Gastrocnemius medialis (tissue), 4 donors: ENCODE data around the gene BMP7. TPM values are rescaled to one million over a fixed set of nuclear protein-coding genes. Genes with fewer than 3 reads are reported as not detected.

Experiments used
- ATAC-seq, 2 donors: fragments of 150-250 bp; one replicate each; pipeline ENCODE4 v1.9.1; 2016
- DNase-seq, 2 donors: peaks; one replicate each; pipeline ENCODE4 v3.0.0-alpha.2; 2019
- H3K27ac ChIP-seq, 4 donors: fragments of 200-600 bp; sonication (generic); 1 replicate in 1 of 4; 2 replicates in 3 of 4; pipeline ENCODE4 v1.5.1; 2016 to 2018; ENCODE audit warnings: mild to moderate bottlenecking in 2 of 4, moderate library complexity in 1 of 4
- H3K27me3 ChIP-seq, 3 donors: fragments of 200-600 bp; sonication (generic) in 2 of 3; 1 replicate in 1 of 3; 2 replicates in 2 of 3; pipeline versions ENCODE4 v1.5.1 to v1.6.0; 2016 to 2019; ENCODE audit warnings: mild to moderate bottlenecking in 1 of 3, moderate library complexity in 1 of 3
- H3K36me3 ChIP-seq, 2 donors: fragments of 200-600 bp; sonication (generic) in 1 of 2; one replicate each; pipeline ENCODE4 v1.5.1; 2017 to 2018
- H3K4me1 ChIP-seq, 2 donors: fragments of 200-600 bp; sonication (generic) in 1 of 2; one replicate each; pipeline ENCODE4 v1.5.1; 2016 to 2017; ENCODE audit warnings: mild to moderate bottlenecking in 2 of 2
- H3K4me3 ChIP-seq, 4 donors: fragments of 200-600 bp; sonication (generic) in 3 of 4; 1 replicate in 1 of 4; 2 replicates in 3 of 4; pipeline ENCODE4 v1.5.1; 2016 to 2019; ENCODE audit warnings: mild to moderate bottlenecking in 2 of 4
- H3K9me3 ChIP-seq, 3 donors: fragments of 200-600 bp; sonication (generic) in 2 of 3; 1 replicate in 1 of 3; 2 replicates in 2 of 3; pipeline ENCODE4 v1.5.1; 2016 to 2019
- POLR2A ChIP-seq, 2 donors: fragments of 450-650 bp; IDR thresholded peaks; one replicate each; pipeline ENCODE4 v1.6.1; 2017; ENCODE audit warnings: antibody characterized with exemption in 2 of 2, mild to moderate bottlenecking in 2 of 2, moderate library complexity in 2 of 2
- in situ Hi-C, 4 donors: fragments of 200-750 bp; cut with MboI; loops; one replicate each; pipeline versions ENCODE4 v1.15.0 to v1.8.0; 2017; ENCODE audit warnings: low sequenced_read_pairs in 4 of 4
- intact Hi-C: fragments of 100-400 bp; cut with DNase I; formaldehyde crosslinking; loops from one replicate; pipeline ENCODE4 v1.15.1; 2023; ENCODE audit warnings: low total_unique reads
- total RNA-seq, 4 donors: library from RNA; depleted of rRNA; stranded (reverse); fragments of >200 nt; gene quantifications; one replicate each; pipeline versions ENCODE4 v1.1.0 to v1.2.3, GENCODE V29; 2016
- TF ChIP-seq, protein P1 (sequence below), 5 experiments: fragments of 450-650 bp in 3 of 5; fragments of 200-600 bp in 2 of 5; sonication (generic) in 2 of 5; IDR thresholded peaks in 4 of 5; conservative IDR thresholded peaks in 1 of 5; 1 replicate in 4 of 5; 2 replicates in 1 of 5; pipeline ENCODE4 v1.5.1; 2016 to 2019; ENCODE audit warnings: antibody characterized with exemption in 5 of 5, mild to moderate bottlenecking in 3 of 5, moderate library complexity in 3 of 5

Gene BMP7
- total RNA-seq, 4 donors from 2014 or later, result 0.52 TPM; not detected in 3

DNA sequence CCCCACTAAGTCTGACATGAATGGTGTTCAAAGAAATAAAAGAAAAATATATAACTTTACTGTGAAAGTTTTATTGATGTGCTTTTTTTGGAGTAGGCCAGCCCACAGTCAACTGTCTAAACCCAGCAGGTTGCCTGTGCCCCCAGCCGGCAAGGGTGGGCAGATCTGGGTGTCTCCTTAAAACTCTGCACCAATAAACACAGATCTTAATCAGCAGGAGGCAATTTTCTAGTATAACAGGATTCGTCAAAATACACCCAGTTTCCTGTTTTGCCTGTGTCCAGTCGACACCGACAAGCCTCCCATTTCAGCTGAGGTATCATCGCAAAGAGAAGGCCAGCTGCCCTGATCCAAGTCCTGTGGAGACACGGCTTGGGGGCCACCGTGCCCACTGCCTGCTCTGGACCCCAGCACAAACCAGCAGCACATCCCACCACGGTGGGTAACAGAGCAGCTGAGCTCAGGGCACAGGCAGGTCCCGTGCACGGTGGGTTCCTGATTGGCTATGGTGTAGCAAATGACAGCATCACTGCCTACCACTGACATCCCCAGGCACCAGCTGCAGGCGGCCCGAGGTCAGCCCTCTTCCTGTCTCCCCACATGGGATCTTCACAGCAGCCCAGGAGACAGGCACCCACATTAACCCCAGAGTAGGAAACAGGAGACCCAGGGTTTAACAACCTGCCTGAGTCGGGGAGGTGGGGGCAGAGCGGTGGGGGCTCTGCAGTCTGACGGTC is 15.7 kb downstream of the BMP7 start:
- Histone ChIP-seq H3K4me1 (no peaks in the 10 kb centered on the region), H3K4me3 (no peak overlapping the region), H3K27me3 (peaks cover 3 to 16% (median 5%) of the 10 kb centered on the region in 3 donors), H3K36me3 (no peaks in the 10 kb centered on the region), H3K9me3 (no peaks in the 10 kb centered on the region), H3K27ac (no peak overlapping the region)
- in situ Hi-C loops, result no loop called here
- intact Hi-C loops, result no loop called here
- ATAC-seq (no peak), DNase-seq (no peak)
- TF ChIP-seq POLR2A (IDR thresholded peaks at IDR 0.05), result no peak
- TF ChIP-seq, protein P1, sequence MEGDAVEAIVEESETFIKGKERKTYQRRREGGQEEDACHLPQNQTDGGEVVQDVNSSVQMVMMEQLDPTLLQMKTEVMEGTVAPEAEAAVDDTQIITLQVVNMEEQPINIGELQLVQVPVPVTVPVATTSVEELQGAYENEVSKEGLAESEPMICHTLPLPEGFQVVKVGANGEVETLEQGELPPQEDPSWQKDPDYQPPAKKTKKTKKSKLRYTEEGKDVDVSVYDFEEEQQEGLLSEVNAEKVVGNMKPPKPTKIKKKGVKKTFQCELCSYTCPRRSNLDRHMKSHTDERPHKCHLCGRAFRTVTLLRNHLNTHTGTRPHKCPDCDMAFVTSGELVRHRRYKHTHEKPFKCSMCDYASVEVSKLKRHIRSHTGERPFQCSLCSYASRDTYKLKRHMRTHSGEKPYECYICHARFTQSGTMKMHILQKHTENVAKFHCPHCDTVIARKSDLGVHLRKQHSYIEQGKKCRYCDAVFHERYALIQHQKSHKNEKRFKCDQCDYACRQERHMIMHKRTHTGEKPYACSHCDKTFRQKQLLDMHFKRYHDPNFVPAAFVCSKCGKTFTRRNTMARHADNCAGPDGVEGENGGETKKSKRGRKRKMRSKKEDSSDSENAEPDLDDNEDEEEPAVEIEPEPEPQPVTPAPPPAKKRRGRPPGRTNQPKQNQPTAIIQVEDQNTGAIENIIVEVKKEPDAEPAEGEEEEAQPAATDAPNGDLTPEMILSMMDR (IDR thresholded peaks at IDR 0.05 in 4 of 5, conservative IDR thresholded peaks at IDR 0.05 in 1 of 5), result no peak

DNA sequence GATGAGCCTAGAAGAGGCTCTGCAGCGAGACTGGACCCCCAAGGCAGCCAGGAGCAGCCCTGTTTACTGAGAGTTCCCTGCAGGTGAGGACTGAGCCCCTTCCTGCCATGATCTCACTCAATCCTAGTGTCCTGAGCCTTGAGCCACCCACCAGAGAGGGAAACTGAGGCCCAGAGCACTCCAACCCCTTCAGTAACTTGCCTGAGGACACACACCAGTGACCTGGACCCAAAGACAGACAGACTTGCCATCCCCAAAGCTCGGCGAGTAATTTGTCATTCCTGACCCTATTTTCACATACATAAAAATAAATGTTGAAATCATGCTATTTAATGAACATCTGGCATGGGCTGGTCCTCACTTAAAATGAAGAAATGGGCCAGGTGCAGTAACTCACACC is 16.7 kb downstream of the BMP7 start:
- Histone ChIP-seq H3K27ac (no peak overlapping the region), H3K9me3 (no peaks in the 10 kb centered on the region), H3K36me3 (no peaks in the 10 kb centered on the region), H3K4me1 (no peaks in the 10 kb centered on the region), H3K27me3 (peaks cover 3 to 9% (median 5%) of the 10 kb centered on the region in 3 donors), H3K4me3 (no peak overlapping the region)
- no peak for DNase-seq
- intact Hi-C loops, result no loop called here
- TF ChIP-seq POLR2A (IDR thresholded peaks at IDR 0.05), result no peak
- TF ChIP-seq, protein P1 (IDR thresholded peaks at IDR 0.05 in 4 of 5, conservative IDR thresholded peaks at IDR 0.05 in 1 of 5), result no peak
- no peak for ATAC-seq
- in situ Hi-C loops, result no loop called here

DNA sequence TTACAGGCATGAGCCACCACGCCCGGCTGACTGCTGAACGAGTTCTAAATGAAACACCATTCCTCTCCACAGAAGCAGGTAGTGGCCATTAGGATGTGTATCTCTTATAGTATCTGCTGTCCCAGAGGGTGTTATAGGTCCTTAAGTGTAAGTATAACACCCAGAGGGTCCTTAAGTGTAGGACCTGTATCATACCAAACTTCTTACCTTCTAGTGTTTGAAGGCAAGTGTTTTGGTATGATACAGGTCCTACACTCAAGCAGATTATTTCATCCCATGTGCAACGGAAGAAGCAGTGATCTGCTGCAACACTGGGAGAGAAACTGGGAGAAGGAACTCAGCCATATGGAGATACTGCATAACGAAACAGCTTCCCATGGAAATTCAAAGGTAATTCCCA is 17.4 kb downstream of the BMP7 start:
- Histone ChIP-seq H3K27me3 (peaks cover 0 to 5% (median 3%) of the 10 kb centered on the region in 3 donors), H3K9me3 (no peaks in the 10 kb centered on the region), H3K27ac (no peak overlapping the region), H3K4me1 (no peaks in the 10 kb centered on the region), H3K36me3 (no peaks in the 10 kb centered on the region), H3K4me3 (no peak overlapping the region)
- no peak for DNase-seq
- intact Hi-C loops (no loop called here), in situ Hi-C loops (no loop called here)
- TF ChIP-seq POLR2A (IDR thresholded peaks at IDR 0.05), result no peak
- TF ChIP-seq, protein P1 (IDR thresholded peaks at IDR 0.05 in 4 of 5, conservative IDR thresholded peaks at IDR 0.05 in 1 of 5), result no peak
- no peak for ATAC-seq

DNA sequence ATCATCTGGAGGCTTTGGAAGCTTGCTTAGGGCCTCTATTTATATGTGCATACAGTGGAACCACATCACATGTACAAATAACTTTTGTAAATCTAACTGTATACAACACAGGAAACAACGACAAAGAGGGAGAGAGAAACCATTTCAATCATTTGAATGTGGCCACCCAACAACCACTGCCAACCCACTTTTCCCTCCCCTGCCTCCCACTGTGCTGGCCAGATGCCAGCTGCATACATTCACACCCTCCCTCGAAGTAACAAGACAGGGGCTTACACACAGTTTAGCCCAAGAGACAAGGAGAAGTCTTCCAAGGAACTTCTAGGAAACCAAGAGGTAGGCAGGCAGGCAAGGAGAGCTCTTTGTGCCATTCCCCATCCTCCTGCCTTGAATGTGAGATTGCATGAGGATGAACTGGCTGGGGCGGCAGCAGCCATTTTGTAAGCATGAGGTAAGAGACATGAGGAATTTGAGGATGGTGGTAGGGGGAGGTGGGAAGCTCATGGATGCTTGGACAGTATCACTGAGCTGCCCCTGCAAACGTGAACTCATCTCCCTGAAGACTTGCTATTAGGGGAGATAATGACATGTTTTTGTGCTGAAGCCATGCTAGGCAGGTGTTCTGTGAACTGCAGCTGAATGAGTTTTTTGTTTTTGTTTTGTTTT is 18.2 kb downstream of the BMP7 start:
- TF ChIP-seq, protein P1 (IDR thresholded peaks at IDR 0.05 in 4 of 5, conservative IDR thresholded peaks at IDR 0.05 in 1 of 5), result no peak
- no peak for TF ChIP-seq POLR2A (IDR thresholded peaks at IDR 0.05)
- no peaks in the 10 kb centered on the region for H3K4me1 ChIP-seq
- DNase-seq (no peak), ATAC-seq (no peak)
- H3K4me3 ChIP-seq, result no peak overlapping the region
- no peak overlapping the region for H3K27ac ChIP-seq
- no peaks in the 10 kb centered on the region for H3K9me3 ChIP-seq
- peaks cover 0 to 5% (median 3%) of the 10 kb centered on the region in 3 donors for H3K27me3 ChIP-seq
- in situ Hi-C loops (no loop called here), intact Hi-C loops (no loop called here)
- H3K36me3 ChIP-seq, result no peaks in the 10 kb centered on the region
